Parathyroid adenoma (tissue), 2 donors: ENCODE results near the gene CEP170B.

Experiments
- H2AFZ ChIP-seq: fragments of 300-600 bp; sonication (generic); one replicate; pipeline ENCODE4 v1.7.0; 2017; ENCODE audit warnings: antibody characterized with exemption, mild to moderate bottlenecking
- H3K27ac ChIP-seq: fragments of 300-600 bp; sonication (generic); one replicate; pipeline ENCODE4 v1.7.0; 2017
- H3K27me3 ChIP-seq: fragments of 300-600 bp; sonication (generic); one replicate; pipeline ENCODE4 v1.7.0; 2017; ENCODE audit warnings: low read length; ENCODE audit not compliant: control insufficient read depth, insufficient read depth
- H3K36me3 ChIP-seq: fragments of 300-600 bp; sonication (generic); one replicate; pipeline ENCODE4 v1.7.0; 2017; ENCODE audit warnings: low read length; ENCODE audit not compliant: control insufficient read depth, insufficient read depth
- H3K4me1 ChIP-seq: fragments of 300-600 bp; sonication (generic); one replicate; pipeline ENCODE4 v1.7.0; 2017; ENCODE audit warnings: control low read depth
- H3K4me2 ChIP-seq: fragments of 300-600 bp; sonication (generic); one replicate; pipeline ENCODE4 v1.7.0; 2017; ENCODE audit warnings: low read length
- H3K4me3 ChIP-seq: fragments of 300-600 bp; sonication (generic); one replicate; pipeline ENCODE4 v1.7.0; 2017; ENCODE audit warnings: low read depth, low read length
- H3K79me2 ChIP-seq: fragments of 300-600 bp; sonication (generic); one replicate; pipeline ENCODE4 v1.7.0; 2017; ENCODE audit warnings: control low read depth
- H3K9ac ChIP-seq: fragments of 300-600 bp; sonication (generic); one replicate; pipeline ENCODE4 v1.7.0; 2017; ENCODE audit warnings: mild to moderate bottlenecking
- H3K9me3 ChIP-seq: fragments of 300-600 bp; sonication (generic); one replicate; pipeline ENCODE4 v1.7.0; 2017; ENCODE audit warnings: low read length; ENCODE audit not compliant: control insufficient read depth
- CTCF ChIP-seq: fragments of 300-600 bp; sonication (generic); IDR thresholded peaks from one replicate; pipeline ENCODE4 v1.7.0; 2017; ENCODE audit warnings: antibody characterized with exemption, mild to moderate bottlenecking
- donor health status: primary hyperparathyroidism.

Gene CEP170B

DNA sequence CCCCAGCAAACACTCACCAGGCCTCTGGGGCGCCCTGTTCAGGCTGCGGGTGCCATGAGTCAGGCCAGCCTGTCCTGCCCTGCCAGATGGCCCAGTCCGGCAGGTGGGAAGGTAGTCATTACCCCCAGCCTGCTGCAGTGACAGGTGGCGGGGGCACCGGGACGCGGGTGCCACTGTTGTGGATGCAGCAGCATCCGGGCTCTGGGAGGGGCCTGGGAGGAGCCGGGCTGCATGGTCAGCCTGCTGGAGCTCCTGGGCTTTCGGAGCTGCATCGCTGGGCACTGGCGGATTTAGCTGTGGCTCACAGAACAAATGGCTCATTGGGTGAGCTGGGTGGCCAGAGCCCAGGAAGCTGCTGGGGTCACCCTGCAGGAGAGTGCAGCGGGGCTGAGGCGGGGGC lies 13.5 kb downstream of the CEP170B start:
- no peak overlapping the region for H3K9ac ChIP-seq
- no peak overlapping the region for H3K4me3 ChIP-seq
- H2AFZ ChIP-seq: no peak overlapping the region
- no peak overlapping the region for H3K27ac ChIP-seq
- no peaks in the 10 kb centered on the region for H3K9me3 ChIP-seq
- no peaks in the 10 kb centered on the region for H3K27me3 ChIP-seq
- TF ChIP-seq CTCF: no peak
- no peaks in the 10 kb centered on the region for H3K4me1 ChIP-seq
- peaks cover 6% of the 10 kb centered on the region for H3K79me2 ChIP-seq
- H3K36me3 ChIP-seq: no peaks in the 10 kb centered on the region
- no peak overlapping the region for H3K4me2 ChIP-seq

DNA sequence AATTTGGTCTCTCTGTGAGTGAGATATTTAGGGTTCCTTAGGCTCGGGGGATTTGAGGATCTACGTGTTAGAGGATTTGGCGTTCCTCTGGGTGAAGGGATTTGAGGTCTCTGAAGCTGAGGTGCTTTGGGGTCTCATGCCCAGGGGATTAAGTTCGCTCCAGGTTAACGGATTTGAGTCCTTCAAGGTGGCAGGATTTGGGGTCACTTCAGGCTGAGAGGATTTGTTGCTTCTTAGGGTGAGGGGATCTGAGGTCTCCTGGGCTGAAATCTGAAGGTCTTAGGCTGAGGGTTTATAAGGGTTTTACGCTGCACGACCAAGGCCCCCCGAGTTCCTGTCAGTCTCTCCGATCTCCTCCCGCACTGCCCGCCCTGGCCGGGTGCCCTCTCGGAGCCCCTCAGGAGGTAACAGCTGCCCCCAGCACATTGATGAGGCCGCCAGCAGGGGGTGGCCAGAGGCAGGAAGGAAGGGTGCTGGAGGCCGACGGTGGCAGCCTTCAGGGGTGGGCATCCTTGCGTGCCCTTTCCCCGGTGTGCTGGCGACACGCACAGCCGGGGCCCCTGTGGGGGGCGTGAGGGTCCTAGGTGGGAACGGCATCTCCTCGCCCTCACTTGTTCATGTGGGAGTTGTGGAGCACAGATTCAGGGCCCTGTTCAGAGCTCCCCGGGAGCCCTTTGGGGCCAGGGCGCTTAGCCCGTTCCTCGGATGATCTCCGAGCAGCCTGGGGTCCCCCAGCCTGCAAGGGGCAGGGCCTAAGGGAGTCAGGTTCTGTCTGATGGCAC lies 14.3 kb downstream of the CEP170B start:
- Histone ChIP-seq H3K9ac (no peak overlapping the region), H3K4me1 (no peaks in the 10 kb centered on the region), H3K9me3 (no peaks in the 10 kb centered on the region), H3K27ac (no peak overlapping the region), H3K4me3 (no peak overlapping the region), H3K36me3 (no peaks in the 10 kb centered on the region), H3K27me3 (no peaks in the 10 kb centered on the region), H2AFZ (no peak overlapping the region), H3K4me2 (no peak overlapping the region), H3K79me2 (peaks cover 6% of the 10 kb centered on the region)
- no peak for TF ChIP-seq CTCF

GRCh38 chr14:104879983-104880565 lies 15.0 kb downstream of the CEP170B start:
- Histone ChIP-seq H3K9ac (no peak overlapping the region), H2AFZ (no peak overlapping the region), H3K4me1 (no peaks in the 10 kb centered on the region), H3K36me3 (no peaks in the 10 kb centered on the region), H3K27me3 (no peaks in the 10 kb centered on the region), H3K9me3 (no peaks in the 10 kb centered on the region), H3K4me2 (no peak overlapping the region), H3K79me2 (peaks cover 4% of the 10 kb centered on the region), H3K27ac (no peak overlapping the region), H3K4me3 (no peak overlapping the region)
- no peak for TF ChIP-seq CTCF

GRCh38 chr14:104880584-104881210 lies 15.6 kb downstream of the CEP170B start:
- Histone ChIP-seq H3K9ac (no peak overlapping the region), H3K79me2 (no peaks in the 10 kb centered on the region), H2AFZ (no peak overlapping the region), H3K4me3 (no peak overlapping the region), H3K9me3 (no peaks in the 10 kb centered on the region), H3K27me3 (no peaks in the 10 kb centered on the region), H3K4me2 (no peak overlapping the region), H3K27ac (no peak overlapping the region), H3K4me1 (no peaks in the 10 kb centered on the region), H3K36me3 (no peaks in the 10 kb centered on the region)
- TF ChIP-seq CTCF: no peak
